Fibroblast of upper back skin (primary cell): ENCODE results near the gene RIMS4.

Experiments used
- DNase-seq: peaks from one replicate; pipeline ENCODE4 v3.0.0-alpha.2; 2013

The RIMS4 gene

DNA sequence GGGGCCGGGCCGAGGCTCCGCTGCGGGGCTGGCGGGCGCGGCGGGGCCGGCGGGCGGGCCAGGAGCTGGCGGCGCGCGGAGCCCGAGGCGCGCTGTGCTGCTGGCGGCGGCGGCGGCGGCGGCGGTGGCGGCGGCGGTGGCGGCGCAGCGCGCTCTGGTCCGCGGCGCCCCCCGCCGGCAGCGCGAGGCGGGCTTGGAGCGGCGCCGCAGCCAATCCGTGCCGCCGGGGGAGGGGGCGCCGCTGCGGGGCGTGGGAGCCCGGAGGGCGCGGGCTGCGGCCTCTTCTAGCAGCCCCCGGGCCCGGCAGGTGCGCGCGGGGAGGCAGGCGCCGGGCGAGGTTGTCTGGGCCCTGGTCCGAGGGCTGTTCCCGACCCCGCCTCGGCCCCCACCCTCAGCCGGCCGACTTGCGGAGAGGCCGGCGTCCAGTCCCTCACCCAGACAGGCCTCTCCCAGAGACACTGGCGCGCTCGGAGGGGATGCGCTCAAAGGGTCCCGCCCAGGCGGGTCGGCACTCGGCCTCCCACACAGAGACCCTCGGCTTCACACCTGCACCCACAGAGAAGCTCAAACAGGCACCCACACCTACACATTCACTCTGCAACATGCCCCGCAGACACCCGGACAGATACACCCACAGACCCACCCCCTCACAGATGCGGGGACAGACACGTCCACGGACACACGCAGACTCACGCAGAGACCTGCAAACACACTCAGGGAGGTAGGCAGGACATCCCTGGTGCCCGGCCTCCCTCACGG lies at the start of gene RIMS4:
Gene RIMS4 (minus strand): TSS at position 156 of the 759 bp plus-strand sequence. CDS start 275 bp downstream, outside the sequence.
- DNase-seq = no peak

DNA sequence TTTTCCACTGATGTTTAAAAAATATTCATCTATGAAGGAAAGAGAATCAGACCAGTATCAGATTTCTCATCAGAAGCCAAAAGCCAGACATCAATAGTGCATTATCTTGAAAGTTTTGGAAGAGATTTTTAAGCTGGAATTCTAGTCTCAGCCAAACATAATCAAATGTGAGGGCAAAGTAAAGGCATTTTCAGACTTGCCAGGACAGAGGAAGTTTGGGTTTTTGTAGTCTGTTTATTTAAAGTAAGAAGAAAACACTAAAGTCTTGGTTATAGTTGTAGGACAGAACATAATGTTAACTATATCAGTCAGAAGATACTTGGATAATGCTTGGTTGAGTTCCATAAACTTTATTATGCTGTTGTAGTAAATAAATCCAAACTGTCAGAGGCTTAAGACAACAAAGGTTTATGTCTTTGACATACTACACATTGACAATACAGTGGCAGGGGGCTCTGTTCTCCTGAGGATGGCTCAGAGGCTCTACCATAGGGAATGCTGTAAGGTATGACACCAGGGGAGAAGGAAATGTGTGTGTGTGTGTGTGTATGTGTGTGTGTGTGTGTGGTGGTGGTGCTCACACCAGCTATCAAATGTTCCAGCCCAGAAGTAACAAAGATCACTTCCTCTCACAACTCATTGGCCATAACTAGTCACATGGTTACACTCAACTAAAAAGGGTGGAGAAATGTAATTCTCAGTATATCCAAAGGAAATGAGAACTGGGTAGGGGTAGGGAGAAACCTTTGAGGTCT lies 48.4 kb upstream of the RIMS4 start:
- DNase-seq = no peak

DNA sequence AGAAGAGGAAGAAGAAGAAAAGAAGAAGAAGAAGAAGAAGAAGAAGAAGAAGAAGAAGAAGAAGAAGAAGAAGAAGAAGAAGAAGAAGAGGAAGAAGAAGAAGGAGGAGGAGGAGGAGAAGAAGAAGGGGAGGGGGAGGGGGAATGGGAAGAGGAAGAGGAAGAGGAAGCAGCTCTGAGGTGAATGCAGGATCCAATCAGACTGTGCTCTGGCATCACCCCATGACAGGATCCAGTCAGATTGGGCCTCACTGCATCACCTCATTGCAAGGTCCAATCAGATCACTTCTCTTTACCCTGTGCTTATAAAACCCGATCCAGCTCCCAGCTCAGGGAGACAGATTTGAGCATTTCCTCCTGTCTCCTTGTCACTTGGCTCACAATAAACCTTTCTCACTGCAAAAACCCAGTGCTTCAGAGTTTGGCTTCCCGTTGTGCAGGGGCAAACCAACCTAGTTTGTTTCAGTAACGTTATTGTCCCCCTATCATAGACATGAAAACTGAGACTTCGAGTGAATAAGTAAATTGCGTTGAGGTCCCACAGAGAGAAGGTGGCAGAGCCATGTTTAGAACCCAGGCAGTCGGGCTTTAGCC lies 46.6 kb upstream of the RIMS4 start:
- DNase-seq = no peak

DNA sequence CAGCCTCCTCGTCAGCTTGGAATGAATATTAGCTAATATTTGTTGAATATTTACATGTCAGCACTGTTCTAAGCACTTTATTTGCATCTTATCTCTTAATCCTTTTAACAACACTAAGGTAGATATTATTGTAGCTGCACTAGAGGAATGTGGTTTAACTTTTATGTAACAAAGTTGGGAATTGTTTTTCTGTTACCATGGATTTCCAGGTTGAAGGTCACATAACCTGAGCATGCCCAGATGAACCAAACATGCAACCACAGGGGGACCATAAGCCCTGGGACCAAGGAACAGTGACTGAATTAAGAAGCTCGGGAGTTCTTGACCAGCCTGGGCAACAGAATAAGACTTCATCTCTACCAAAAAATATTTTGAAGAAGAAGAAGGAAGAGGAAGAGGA lies 46.1 kb upstream of the RIMS4 start:
- no peak for DNase-seq

DNA sequence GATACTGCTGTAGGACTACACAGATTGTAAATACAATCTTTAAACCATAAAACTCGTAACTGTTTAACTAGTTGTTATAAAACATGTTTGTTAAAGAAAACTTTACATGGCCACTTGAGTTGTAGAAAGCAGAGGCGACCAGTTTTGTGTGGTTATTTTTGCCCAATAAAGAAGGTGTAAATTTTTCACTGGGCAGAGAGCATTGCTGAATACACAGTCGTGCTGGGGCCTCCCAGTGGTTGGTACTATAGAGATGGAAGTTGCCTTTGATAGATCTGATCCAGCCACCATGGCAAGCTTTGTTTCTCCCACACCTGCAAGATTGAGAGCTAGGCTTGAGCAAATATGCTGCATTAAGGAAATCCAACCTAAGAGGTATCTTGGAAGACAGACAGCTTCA lies 41.2 kb upstream of the RIMS4 start:
- no peak for DNase-seq

DNA sequence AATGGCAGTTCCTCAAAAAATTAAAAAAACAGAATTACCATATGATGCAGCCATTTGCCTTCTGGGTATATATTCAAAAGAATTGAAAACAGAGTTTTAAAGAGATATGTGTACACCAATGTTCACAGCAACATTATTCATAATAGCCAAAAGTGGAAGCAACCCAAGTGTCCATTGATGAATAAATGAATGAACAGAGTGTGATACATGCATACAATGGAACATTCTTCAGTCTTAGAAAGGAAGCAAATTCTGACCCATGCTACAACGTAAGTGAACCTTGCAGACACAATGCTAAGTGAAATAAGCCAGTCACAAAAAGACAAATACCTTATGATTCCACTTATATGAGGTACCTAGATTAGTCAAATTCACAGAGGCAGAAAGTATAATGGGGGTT lies 40.5 kb upstream of the RIMS4 start:
- DNase-seq = no peak

DNA sequence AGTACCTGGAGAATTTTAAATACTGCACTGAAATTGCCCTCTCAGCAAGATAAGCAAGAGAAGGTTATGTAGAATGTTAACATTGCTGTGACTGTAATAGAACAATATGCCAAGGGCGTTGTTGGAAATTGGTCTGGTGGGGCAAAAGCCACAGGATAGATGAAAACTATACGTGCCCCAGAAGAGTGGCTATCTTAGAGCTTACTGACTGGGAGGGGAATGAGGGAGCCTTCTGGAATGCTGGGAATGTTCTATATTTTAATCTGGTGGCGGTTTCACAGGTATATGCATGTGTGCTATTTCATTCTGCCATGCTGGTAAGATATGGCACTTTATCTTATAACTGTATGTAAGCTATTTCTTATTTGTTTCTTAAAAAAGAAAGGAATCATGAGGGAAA lies 39.9 kb upstream of the RIMS4 start:
- DNase-seq = no peak

DNA sequence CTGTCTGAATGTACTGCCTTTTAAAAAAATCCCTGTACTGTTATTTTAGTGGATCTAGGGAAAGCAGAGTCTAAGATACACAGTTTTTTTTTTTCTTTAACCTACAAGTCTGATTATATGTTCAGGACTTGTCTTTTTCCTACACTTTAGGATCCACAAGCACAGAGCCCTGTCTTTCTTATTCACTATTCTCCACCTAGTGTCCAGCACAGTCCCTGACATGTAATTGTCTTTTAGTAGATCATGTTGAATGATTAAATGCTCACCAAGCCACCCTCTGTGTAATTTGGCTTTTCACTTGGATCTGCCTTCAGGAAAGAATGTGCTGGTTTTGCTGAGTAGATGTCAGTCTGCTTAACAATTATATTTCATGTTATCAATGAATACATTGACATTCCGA lies 39.4 kb upstream of the RIMS4 start:
- no peak for DNase-seq

DNA sequence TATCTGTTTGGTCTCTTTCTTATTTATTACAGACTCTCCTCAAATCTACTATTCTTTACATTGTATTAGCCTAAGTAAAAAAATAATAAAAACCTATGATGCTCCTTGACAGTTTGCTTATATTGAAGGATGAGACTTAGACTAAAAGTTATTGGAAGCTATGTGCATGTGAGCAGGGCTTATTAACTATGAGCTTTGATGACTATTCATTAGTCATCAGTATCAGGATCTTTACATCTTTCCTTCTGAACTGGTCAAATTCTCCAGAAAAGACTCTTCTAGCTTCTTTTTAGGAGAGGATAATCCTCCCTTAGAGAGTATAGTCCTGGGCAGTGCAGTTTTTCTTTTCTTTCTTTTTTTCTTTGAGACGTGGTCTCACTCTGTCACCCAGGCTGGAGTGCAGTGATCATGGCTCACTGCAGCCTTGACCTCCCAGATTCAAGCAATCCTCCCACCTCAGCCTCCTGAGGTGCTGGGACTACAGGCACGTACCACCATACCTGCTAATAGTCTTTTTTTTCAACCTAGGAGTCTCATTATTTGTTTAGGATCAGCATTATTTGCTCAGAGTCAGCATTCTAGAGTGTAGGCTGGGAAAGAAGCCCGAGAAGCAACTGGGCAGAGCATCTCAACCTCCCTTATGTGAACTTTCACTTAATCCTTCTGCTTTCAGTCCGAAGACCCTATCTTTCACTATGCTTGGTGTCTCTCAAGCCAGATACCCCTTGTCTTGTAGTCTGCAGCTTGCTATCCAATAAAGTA lies 38.1 kb upstream of the RIMS4 start:
- no peak for DNase-seq

DNA sequence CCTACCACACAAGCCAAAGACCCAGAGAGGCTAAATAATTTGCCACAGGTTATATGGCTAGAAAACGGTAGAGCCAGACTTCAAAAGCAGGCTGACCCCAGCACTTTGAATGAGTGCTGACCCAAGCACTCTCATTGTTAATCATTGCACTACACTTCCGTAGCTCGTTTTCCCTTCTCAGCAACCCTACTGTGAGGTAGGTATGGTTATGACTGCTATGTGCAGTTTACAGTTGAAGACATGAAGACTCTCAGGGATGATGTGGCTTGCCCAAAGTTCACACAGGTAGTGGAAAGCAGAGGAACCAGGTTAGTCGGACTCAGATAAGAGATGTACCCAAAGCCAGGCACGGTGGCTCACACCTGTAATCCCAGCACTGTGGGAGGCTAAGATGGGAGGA lies 33.5 kb upstream of the RIMS4 start:
- no peak for DNase-seq

DNA sequence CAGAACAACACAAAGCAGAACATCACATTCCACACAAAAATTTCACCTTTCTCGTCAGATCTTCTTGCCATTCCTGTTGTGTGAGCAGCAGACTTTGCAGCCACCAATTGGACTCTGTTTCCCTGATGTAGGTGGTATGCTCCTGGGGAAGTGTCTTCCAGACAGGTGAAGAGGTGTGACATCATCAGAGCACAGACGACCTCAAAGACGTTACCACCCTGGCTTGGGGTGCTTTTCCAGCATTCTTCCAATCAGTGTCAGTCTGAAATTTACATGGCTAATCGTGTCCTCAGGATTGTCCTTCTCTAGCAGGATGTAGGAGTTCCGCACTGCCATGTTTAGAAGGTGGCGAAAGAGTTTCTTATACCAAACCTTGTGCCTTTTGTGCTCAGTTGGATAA lies 31.6 kb upstream of the RIMS4 start:
- no peak for DNase-seq

DNA sequence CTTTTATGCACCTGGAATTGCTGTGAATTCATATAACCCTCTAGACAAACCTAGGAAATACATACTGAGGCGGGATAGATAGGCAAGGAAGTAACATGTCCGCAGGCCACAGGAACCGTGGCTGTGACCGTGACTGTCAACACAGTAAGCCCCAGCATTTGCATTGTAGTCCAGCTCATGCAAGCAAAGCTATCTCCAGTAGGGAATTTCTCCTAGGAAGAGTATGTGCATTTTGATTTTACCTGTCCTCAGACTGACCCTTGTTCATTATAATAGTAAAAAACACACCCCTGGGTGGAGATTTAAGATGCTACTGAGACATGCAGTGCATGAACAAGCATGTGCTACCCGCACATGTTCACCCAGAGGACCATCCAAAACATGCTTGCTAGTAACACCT lies 30.5 kb upstream of the RIMS4 start:
- no peak for DNase-seq

DNA sequence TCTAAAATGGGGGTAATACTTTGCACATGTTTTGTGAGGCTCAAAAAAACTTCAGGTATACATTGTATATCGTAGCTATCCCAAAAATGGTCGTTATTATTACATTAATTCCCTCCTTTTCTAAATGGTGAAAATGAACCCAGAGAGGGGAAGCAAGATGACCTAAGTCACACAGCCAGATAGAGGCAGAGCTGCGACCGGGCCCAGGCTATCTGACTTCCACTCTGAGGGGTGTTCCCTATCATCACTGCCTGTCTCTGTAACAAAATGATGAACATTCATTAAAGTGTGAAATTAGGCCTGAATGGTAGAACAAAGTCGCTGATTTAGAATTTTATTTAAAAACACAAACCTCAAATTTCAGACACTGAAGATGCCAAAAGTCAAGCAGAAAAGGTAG lies 29.1 kb upstream of the RIMS4 start:
- DNase-seq = no peak

DNA sequence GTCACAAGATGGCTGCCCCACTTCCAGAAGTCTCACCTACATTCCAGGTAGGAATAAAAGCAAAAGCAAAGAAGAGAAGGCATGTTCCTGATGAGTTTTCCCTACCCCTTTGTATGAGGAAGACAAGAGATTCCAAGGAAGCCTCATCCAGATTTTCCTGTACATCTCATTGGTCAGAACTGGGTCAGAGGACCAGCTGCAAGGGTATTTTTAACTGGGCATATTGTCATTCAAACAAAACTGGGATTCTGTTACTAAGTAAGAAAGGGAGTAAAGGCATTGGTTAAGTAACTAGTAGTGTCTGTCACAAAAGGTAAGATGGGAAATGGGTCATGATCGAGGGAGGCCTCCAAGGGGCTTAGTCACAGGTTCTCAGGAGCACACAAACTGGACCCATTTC lies 28.2 kb upstream of the RIMS4 start:
- DNase-seq = no peak

DNA sequence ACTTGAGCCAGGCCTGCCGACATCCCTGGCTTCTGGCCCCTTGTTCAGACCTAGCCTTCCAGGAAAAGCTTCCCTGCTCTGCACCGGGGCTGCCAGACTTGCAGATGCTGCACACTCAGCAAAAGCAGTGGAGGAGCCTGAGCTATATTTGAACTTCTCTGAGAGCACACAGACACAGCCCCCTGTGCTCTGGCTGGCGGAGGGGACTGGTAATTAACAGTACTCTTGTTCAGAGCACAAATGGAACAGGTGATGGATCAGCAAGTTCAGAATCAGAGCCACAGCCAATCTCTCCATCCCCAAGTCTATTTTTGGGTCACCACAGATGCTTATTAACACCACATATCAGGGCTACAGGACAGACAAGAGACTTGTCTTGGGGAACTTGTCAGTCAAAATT lies 27.6 kb upstream of the RIMS4 start:
- no peak for DNase-seq

DNA sequence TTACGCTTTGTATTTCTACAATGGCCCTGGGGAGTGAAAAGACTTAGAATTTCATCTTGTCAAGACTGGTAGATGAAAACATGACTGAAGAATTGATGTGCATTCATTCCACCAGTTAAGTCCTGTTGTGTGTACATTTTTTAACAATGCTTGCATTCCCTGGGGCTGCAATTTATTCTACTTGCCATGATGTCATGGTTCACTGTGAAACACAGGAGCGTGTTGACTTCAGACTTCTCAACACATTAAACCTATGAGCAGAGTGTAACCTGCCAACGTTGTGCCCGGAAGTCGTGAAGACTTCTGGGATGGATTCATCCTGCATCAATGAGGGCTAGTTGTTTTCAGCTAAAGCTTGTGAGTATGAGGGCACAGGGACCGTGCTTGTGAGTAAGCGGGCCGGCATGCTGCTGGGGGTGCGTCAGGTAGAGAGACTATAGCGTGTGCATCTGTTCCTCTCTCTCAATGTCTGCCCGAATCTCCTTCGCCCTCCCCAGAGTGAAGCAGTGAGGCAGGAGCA lies 26.3 kb upstream of the RIMS4 start:
- DNase-seq = no peak

DNA sequence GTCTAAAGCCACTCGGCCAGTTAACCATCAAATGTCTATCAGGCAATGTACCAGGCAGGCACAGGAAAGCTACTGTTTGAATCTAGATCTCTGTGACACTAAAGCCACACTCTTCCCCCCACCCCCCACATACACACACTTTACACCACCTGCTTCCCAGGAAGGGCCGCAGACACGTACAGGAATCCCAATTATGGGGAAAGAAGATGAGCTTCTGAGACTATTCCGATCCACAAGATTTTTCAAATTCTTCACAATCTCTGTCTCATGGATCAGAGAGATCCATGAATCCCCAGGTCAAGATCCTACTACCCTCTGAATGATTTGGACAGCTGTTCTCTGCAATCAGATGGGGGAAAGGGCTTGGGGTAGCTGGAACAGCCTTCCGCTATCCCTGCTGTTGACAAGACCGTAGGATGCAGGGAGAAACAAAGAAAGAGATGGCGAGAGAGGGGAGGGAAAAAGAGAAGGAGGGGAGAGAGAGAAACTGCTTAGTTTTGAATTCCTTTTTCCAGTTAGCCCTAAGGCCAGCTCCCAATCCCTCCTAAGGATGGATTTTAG lies 25.4 kb upstream of the RIMS4 start:
- DNase-seq = no peak

DNA sequence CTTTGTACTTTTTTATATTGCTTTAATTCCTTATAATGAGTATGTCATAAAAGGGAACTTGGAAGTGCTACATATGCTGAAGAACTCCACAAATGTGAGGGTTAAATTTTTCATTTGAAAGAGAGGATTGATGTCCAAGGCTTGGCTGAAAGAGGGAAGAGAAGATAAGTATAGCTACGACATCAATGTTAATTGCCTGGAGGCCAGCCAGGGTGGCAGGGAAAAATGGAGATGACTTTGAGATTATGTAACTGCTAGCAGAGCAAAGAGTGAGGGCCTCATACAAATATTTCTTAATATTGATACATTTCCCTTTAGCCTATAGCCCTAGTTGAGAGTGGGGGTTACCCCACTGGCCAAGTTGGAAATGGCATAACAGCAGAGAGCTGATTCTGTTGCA lies 24.8 kb upstream of the RIMS4 start:
- no peak for DNase-seq

DNA sequence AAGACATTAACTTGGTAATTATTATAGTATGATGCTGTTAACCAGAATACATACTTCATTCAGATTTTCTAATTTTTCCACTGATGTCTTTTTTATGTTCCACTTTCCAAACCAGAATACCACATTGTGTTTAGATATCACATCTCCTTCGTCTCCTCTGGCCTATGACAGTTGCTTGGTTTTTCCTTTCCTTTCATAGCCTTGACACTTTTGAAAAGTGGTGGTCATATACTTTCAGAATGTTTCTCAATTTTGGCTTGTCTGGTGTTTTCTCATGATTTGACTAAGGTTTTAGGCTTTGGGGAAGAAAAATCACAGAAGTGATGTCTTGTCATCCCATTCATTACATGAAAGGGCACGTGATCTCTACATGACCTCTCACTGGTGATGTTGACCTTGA lies 24.3 kb upstream of the RIMS4 start:
- DNase-seq = no peak

DNA sequence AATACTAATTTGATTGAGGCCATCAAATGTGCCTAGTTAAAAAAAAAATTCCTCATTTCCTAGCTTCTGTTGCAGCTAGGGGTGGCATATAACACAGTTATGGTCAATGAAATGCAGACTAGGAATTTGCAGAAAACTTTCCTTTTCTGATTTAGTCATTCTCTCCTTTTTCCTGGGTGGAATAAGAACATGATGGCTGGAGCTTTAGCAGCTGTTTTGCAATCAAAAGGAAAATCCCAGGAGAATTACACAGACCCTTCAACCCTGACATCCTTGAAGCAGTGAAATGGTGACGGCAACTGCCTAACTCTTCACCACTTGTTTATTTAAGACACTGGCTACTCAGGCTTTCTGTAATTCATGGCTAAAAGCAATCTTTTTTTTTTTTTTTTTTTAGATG lies 23.1 kb upstream of the RIMS4 start:
- no peak for DNase-seq

DNA sequence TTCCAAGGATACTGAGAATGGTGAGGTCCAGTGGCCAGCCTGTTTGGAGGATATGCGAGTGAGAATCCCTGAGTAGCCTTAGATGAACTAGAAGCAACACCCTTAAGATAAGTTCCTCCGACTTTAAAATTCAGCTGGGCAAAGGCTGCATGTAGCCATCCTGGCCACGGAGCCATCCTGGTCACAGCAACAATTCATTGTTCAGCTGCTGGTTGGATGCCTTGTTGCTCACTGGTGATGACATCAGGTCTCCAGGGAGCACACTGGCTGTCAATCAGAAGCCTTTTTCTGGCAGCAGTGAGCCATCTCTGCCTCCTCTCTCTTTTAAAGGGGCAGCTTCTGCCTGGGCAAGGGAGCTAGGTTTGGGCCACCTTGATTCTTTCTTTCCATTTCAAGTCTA lies 22.4 kb upstream of the RIMS4 start:
- DNase-seq = peak; percentile 18

DNA sequence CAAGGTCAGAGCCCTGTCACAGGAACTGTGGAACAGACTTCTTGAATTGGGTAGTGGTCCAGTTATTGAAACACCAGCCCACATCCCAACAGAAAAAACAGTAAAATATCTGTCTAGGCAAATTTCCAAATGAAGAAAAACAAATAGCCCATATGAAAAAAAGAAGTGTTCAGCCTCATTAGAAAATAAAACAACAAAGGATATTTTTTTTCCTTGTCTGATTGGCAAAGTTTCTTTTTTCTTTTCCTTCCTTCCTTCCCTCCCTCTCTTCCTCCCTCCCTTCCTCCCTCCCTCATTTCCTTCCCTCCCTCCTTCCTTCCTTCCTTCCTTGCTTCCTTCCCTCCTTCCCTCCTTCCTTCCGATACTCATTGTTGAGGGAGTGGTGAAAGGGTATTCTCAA lies 20.6 kb upstream of the RIMS4 start:
- DNase-seq = no peak

DNA sequence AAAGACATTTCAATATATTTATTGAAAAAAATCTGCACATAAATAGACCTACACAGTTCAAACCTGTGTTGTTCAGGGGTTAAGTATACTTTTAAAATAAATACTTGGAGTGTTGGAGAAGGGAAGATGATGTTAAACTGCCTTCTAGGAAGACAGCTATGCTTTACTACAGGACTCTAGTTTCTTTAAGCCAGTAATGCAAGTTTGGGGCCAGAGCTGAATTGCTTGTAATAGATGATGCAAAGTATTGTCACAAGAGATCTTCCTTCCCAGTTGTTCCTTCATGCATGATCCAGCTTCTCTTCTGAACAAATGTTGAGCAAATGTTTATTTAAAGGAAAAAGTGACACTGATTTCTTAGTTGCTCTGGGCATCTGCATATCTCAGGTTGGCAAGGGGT lies 20.2 kb upstream of the RIMS4 start:
- no peak for DNase-seq
